NCI-H1092 treated with DMSO at 0.1 percent for 48 hours (cell line): Measurements from ENCODE around the gene ZFAND6.

Experiments
- DNase-seq: peaks from one replicate; lab custom pipeline; 2025; lab: John Stamatoyannopoulos, UW

ZFAND6 gene

DNA sequence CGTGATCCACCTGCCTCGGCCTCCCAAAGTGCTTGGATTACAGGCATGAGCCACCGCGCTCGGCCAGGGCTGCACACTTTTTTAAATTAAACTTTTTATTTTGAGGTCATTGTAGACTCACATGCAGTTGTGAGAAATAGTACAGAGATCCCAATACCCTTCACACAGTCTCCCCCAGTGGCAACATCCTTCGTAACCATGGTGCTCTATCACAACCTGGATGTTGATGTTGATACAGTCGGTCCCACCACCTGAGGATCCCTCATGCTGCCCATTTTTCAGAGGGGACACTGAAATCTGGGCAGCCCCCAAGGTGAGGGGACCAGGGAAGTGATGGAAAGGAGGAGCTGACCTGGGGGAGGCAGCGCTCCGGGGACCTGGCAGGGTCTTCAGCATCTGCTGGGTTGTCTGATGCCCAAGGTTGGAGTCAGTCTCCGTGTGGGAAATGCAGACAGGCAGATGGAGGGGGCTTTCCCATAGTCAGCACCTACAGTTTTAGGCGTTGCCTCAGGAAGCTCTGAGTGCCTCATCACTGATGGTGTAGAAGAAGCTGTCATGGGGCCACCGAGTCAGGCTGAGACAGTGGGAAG is 110.4 kb downstream of the ZFAND6 start:
- no peak for DNase-seq

DNA sequence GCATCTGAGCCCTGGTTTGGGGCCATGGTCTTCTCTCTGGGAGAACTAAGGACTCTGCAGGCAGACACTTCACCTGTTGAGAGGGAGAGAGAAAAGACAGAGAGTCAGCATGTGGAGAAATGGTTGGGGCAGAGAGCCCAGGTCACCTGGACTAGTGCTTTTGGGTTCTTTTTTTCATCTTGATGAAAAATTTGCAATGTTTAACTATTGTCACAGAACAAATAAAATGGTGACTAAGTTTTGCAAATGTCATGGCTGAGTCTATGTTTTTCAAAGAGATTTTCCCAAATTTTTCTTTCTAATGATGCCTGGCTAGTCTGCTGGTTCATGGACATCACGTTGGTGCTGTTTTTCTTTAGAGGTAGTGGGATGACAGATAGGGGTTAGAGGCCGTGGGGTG is 111.1 kb downstream of the ZFAND6 start:
- DNase-seq = no peak

DNA sequence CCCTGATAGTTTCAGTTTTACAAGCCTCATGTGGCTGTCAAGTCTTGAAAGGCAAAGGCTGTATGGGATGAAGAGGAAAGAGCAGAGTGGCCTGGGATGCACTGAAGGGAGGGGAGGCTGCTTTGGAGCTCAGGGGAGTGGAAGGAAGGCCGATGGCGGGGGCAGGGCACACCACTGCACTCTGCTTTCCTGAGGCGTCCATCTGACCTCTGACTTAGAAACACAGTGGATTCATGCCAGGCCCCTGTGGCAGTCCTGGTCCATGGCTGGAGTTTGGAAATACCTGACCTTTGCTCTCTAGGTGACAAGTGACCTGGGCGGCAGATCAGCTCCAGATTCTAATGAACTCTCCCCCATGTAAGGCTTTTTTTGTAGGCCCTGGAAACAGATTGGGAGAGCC is 112.3 kb downstream of the ZFAND6 start:
- DNase-seq = no peak

DNA sequence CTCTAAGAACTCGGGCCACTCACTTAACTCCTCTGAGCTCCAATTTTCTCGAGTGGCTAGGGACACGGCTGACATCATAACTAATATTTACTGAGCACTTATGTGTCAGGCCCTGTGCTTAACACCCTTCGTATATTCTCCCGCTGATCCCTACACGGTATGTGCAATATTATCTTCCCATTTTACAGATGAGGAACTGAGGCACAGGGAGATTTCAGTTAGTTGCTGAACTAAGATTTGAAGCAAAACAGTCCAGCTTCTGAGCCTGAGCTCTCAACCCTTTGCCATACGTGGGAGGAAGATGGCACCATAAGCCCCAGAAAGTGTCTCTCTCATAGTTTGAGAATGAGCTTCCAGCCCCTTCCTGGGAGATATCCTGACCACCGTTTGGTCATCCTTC is 112.9 kb downstream of the ZFAND6 start:
- DNase-seq = no peak

DNA sequence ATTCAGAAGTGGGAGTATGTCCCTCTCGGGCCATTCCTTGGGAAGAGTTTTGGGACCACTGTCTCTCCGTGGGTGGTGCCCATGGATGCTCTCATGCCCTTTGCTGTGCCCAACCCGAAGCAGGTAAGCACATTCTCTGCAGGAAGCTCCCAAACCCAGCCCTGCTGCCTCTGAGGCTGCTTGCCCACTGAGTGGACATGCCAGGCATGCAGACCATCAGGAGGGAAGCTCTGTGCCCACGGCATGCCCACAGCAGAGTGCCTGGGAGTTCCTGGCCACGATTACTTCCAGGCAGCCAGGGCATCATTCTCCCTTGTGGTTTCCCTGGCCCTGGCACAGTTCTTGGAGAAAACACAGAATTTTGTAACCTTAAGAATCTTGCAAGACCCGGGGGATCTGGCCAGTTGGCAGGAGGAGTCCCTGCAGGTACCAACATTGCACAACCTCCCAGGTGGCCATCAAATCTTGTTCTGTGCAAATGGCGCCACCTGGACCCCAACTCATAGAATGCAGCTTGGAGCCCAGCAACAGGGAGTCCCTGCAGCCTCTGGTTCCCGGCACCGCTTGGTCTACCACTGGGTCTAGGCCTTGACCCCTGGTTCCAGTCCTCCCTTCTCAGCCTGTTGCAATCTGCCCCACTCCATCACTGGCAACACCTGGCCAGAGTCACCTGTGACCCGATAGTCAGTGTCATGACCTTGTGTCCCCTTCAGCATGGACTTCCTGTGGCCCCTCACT is 113.7 kb downstream of the ZFAND6 start:
- DNase-seq = peak; percentile 51

DNA sequence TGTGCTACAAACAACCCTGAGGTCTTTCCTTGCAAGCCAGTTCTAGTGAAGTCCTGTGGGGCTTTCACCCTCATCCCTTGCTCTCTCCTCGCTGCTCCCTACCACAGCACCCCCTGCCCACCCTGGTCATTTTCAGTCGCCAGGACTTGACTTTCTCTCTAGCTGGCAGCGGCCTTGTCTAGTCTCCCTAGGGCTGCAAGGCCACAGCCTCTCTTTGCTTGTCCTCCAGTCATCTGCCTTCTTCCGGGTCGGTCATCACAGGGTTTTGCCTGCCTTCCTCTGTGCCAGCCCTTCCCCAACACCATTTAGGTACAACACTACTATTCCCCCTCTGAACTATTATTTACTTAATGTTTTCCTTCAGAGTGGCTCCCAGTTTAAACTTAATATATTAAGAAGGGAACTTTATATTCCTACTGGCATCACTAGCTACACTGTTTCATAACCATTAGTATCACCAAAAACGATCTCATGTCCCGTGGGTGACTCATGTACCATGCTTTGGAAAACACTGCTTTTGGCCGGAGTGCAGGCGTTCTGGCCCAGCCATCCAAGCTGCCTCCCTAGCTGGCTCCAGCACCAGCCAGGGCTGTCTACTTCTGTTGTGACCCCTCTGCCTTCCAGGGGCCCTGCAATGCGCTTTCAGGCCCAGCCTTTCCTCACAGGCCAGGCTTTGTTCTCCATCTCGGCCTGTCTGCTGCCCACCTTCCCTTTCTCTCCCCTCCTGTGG is 114.7 kb downstream of the ZFAND6 start:
- no peak for DNase-seq

DNA sequence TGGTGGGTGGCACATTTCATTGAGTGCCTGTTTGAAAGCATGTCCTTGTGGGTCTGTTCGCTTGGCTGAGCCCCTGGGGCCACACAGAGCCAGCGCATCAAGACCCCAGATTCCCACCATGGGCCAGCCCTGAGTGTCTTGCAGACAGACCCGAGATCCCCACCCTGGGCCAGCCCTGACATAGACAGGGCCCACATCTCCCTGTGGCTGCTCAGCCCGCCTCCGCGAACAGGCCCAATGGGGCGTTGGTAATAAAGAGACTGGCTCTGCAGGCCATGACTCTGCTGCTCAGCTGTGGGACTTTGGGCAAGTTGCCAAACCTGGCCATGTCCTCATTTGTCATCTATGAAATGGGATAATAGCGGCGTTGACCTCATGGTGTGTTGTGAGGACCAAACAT is 116.0 kb downstream of the ZFAND6 start:
- DNase-seq = no peak

DNA sequence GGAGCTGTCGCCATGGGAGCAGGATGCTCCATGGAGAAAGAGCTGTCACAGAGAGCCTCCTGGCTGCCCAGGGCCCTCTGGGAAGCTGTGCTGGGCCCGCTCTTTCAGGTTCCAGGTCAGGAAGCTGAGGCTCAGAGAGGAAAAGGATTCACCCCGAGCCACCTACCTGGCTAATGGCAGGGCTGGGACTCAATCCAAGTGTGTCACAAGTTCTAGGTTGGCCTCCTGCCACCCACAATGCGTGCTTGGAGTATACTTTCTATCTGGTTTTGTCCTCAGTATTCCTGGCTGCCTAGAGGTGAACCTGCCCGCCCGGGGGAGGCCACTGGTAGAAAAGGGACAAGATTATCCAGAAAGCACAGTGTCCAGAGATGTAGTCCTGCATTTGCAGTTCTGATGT is 117.0 kb downstream of the ZFAND6 start:
- no peak for DNase-seq

DNA sequence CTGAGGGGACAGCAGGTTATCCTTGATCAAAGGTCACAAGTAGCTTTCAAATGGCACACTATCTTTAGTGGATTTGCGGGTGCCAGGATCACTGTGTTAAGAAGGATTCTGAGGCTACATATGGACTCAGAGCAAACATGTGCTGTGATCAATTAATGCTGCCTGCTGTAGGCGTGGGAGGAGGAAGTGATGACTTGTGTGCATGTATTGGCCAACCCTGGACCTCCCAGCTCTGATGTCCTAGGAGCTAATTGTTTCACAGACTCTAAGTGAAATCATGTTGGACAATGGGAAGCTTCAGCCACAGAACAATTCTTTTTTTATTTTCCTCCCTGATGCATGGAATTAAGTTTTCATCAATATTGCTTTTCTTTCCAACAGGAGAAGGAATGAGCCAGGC is 117.7 kb downstream of the ZFAND6 start:
- DNase-seq = no peak

DNA sequence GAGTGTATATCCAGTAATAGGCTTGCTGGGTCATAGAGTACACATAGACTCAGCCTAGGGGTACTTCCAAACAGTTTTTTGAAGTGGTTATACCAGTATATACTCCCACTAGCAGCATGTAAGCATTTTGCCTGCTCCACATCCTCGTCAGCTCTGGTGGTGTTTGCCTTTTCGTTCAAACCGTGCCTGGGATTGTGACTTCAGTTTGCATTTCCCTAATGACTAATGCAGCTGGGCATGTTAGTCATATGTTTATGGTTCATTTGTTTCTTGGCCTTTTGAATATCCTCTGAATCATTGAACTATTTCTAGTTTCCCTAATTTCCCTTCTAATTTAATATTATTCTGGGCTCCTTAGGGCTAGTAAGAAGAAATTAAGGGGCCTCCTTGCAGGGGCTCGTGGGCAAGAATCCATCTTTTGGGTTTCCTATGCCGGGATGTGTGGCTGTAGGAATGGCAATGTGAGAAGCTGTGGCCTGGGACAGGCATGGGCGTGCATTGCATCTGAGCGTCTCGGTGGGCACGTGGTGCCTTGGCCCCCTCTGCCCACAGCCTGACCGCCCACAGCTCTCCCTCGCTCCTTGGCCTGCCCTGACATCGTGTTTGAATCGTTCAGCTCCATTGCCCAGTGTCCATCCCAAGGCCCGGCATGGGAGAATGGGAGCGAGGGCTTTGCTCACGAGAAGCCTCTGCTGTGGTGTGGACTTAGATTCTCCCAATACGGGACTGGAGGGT is 119.7 kb downstream of the ZFAND6 start:
- DNase-seq = no peak

DNA sequence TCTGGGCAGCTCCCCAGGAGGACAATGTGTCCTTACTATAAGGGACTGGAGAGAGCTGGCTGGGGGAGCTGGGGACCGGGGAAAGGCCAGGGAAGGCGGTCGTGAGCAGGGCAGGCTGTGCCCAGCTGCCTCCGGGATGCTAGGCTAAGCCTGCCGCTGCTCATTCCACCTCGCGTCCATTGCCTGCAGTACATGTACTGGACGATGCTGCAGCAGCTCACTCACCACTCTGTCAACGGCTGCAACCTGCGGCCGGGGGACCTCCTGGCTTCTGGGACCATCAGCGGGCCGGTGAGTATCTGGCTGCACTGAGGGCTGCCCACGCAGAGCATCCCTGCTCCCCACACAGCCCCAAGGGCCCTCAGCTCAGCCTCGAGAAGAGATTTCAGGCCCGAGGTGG is 120.5 kb downstream of the ZFAND6 start:
- DNase-seq = no peak

DNA sequence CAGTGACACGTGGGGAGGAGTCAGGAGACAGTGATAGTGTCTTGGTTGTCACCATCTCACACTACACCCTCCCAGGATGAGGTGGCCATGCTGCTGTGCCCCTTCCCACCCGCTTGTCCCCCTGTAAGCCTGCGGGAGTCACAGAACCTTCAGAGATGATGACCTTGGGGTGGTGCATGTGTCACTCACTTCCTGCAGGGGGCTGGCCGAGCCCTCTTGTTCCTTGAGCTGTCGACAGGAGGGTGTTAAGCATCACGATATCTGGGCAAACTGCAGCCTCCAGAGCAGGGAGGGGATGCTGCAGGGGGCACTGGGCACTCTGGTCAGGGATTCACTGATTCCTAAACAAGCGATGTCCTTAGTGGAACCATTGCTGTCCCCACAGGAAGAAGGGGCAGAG is 121.0 kb downstream of the ZFAND6 start:
- DNase-seq = no peak

DNA sequence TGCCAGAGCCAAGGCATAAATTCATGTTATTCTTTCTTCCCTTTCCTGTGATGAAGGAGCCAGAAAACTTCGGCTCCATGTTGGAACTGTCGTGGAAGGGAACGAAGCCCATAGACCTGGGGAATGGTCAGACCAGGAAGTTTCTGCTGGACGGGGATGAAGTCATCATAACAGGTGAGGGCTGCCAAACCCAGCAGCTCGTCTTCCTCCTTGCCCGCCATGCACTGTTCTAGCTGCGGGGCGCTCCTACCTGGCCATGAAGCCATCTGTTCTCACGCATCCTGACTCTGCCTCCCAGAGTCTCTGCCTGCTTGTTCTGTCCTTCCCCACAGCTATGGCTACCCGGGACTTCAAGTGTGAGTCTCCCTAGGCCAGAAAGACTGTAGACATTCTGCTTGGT is 121.5 kb downstream of the ZFAND6 start:
- no peak for DNase-seq

DNA sequence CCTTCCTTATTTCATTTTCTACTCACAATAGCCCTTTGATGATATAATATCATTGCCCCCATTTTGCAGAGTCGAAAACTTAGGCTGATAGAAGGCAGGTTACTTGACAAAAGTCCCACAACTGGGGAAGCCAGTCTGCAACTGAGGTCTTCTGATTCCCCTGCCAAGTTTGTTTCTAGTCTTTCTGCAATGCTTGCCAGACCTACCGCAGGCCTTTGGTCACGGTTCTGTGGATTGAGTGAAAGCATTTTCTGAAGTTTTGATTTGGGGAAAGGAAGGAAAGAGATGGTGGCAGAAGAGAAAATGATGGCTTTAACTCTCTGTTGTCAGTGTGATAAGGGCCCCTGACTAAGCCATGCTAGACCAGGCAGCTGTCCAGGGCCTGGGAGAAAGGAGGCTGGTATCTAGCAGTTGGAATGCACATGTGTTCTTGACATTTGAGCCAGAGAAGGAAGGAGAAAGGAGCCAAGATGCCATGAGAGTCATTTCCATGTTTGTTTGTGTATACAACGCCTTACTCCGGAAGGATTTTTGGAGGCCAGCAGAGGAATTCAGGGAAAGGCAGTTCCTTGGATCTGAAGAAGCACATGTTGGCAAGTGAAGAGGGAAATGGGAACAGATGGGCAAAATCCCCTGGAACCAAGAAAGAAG is 123.3 kb downstream of the ZFAND6 start:
- DNase-seq = no peak

DNA sequence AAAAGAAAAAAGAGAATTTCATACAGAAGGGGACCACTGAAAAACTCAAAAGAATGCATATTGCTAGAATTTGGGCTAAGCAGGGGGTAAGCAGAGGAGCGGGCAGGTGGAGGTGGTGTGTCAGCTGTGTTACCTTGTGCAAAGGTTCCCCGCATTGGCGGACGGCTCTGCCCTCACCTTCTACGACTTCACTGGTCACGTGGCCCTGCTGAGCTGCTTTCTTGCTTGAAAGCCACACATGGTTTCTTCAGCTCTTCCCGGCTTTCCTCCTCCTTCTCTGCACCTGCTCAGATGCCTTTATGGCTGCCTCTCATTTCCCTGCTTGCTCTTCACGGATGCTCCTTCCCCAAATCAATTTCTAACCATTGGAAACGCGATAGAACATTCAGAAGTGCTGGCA is 123.8 kb downstream of the ZFAND6 start:
- no peak for DNase-seq

DNA sequence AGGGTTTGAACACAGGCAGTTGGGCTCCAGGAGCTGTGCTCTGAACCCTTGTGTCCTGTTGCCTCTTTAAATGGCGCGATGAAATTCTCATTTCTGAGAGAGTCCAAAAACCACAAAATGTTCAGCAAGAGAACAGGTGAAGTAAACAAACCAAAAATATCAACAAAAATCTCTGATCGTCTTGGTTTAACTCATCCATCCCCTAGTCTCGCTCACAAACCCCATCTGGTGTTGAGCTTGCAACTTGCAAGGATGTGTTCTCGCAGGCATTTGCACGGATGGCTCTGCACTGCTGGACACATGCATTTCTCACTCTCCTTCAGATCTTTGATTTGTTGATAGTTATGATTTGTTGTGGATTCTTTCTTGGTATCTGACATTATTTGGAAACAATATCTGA is 124.4 kb downstream of the ZFAND6 start:
- DNase-seq = no peak

DNA sequence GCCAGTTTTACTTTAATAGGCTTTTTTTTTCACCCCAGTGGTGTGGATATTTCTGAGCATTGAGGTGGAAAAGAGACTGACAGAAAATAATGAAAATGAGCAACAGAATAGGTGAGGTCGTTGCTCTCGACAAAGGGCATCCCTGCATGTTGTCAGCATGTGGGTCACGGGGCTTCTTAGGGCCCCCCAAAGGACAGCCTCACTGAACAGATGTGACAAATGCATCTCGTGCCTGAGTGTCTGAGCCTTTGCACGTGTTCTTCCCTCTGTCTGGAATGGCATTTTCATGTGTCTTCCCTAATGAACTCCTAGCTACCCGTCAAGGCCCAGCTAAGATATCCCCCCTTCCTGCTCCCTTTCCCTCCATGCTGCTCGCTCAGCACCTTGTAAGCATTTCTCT is 125.1 kb downstream of the ZFAND6 start:
- DNase-seq = no peak

DNA sequence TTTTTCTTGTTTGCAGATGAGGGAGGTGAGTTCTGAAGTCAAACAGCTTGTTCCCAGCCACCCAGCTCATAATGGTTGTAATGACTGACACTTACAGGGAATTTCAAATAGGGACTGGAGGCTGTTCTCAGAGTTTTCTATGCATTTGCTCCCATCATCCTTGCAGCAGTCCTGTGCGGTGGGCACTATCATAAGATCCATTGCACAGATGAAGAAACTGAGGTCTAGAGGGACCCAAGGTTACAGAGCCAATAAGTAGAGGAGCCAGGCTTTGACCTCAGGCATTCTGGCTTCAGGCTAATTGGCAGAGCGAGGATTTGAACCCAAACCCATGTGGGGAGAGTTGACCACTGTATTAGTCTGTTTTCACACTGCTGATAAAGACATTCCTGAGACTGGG is 125.7 kb downstream of the ZFAND6 start:
- DNase-seq = no peak

DNA sequence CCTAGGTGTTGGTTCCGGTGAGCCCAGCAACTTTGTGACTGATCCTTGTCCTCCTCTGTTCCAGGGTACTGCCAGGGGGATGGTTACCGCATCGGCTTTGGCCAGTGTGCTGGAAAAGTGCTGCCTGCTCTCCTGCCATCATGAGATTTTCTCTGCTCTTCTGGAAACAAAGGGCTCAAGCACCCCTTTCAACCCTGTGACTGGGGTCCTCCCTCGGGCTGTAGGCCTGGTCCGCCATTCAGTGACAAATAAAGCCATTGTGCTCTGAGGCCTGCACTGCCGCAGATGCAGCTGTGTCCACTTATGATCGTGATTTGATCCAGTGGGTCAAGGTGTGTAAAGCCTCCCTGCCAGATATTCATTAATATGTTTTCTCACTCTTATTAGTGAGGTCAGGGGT is 126.6 kb downstream of the ZFAND6 start:
- DNase-seq = no peak

DNA sequence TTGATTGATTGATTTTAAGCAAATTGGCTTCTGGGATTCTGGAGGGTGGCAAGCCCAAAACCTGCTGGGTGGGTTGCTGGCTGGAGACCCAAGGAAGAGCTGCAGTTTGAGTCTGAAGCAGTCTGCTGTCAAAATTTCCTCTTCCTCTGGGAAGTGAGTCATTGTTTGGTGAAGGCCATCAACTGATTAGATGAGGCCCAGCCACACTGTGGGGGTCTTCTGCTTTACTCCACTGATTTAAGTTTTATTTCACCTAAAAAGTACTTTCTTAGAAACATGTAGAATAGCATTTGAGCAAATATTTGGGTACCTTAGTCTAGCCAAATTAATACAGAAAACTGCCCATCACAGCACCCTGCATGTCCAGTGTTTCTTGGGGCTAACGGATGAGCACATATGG is 127.1 kb downstream of the ZFAND6 start:
- no peak for DNase-seq
